ENCODE results near the gene SLC12A7. TPM values are rescaled to one million over a fixed set of nuclear protein-coding genes. Genes with fewer than 3 reads are reported as not detected.
"Not testable (repeated sequence)": the region's sequence is repeated elsewhere in the genome, so short reads cannot be mapped to it uniquely, and the experiment has no call there.

Gene SLC12A7
- total RNA-seq, 5 donors from 2014 or later (not counting 1 experiment from before 2014, with no cell fraction given), result 33.7 to 97.4 (median 41.2) TPM

DNA sequence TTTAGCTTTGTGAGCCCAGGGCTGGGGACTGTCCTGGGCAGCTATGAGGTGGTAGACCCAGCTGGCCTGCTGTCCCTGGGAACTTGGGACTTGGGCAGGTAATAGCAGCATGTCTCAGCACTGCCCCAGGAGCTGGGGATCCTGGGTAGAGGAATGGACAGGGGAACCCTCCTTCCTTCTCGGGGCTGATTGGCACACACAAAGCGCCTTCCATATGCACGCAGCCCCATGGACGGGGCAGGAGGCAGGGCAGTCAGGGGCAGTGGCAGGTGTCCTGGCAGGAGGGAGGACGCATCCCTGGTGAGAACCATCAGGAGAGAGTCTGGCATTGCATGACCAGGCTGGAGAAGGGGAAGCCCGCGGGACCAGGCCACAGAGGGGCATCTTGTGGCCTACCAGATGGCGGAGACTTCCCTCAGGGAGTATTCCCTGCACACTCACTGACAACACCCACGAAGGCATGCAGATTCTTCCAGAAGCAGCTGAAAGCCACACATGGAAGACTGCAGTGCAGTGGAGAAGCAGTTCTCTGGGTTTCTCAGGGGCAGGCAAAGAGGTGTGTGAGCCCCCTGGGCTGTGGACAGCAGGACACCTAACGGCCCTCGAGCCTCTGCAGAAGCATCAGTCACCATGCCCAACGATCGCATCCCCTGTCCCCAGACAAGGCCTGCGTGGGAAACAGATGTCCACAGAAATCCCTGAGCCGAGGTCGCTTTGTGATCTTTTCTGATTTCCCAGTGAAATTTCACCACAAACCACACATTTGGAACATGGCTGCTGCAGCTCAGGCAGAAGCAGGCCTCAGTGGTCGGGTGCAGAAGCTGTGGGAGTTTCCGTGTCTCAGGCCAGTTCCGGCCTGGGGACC lies 110.2 kb downstream of the SLC12A7 start:
- no peak overlapping the region for H3K4me3 Mint-ChIP-seq

DNA sequence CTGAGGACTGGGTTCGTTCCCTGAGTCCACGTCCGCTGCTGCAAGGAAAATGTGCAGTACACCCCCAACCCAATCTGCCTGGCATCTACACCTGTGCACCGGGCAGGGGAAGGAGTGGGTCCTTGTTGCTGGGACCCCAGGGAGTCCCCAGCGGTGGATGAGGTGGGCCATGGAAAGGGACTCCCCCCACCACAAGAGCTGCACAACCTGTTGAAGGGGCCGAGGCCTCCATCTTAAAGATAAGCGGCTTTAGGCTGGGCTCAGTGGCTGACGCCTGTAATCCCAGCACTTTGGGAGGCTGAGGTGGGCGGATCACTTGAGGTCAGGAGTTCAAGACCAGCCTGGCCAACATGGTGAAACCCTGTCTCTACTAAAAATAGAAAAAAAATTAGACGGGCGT lies 111.0 kb downstream of the SLC12A7 start:
- ATAC-seq (replicated peaks in 1 of 4); DNase-seq; H3K36me3 ChIP-seq (ENCODE audit: control insufficient read depth in 2 of 2, extremely low read depth in 1 of 2, insufficient read depth in 1 of 2, low read length in 1 of 2); H3K27ac ChIP-seq (ENCODE audit: low read length); H3K9me3 Mint-ChIP-seq; H3K9me3 ChIP-seq; H3K36me3 Mint-ChIP-seq; H3K4me3 Mint-ChIP-seq; CTCF ChIA-PET; H3K27ac Mint-ChIP-seq; H3K4me3 ChIP-seq (ENCODE audit: control insufficient read depth in 1 of 2, extremely low read depth in 1 of 2, low read length in 1 of 2); POLR2A ChIA-PET: not testable (repeated sequence)
- 80% methylated on average over 1 of the region's 11 CpGs for WGBS (ENCODE audit: insufficient coverage)
- H3K4me1 Mint-ChIP-seq, result peaks cover 18 to 27% (median 25%) of the 10 kb centered on the region in 3 donors
- H3K27me3 ChIP-seq (replicated peaks in 1 of 2; ENCODE audit: control insufficient read depth in 2 of 2, extremely low read depth in 1 of 2, insufficient read depth in 2 of 2, low read length in 1 of 2), result peaks cover 0 to 50% of the 10 kb centered on the region in 2 experiments
- peaks cover 2 to 15% of the 10 kb centered on the region in 2 donors for H3K27me3 Mint-ChIP-seq
- peaks cover 9 to 32% of the 10 kb centered on the region in 2 experiments for H3K4me1 ChIP-seq (ENCODE audit: control insufficient read depth in 1 of 2, extremely low read depth in 1 of 2, insufficient read depth in 2 of 2, low read length in 2 of 2)

More for the DNA sequence above, 110.2 kb downstream of the SLC12A7 start:
- CTCF ChIA-PET, result no interaction called here
- H3K27me3 Mint-ChIP-seq, result peaks cover 4 to 23% of the 10 kb centered on the region in 2 donors
- Histone ChIP-seq H3K4me3 (ENCODE audit: control insufficient read depth in 1 of 2, extremely low read depth in 1 of 2, low read length in 1 of 2) (no peak overlapping the region), H3K9me3 (no peaks in the 10 kb centered on the region), H3K27me3 (replicated peaks in 1 of 2; ENCODE audit: control insufficient read depth in 2 of 2, extremely low read depth in 1 of 2, insufficient read depth in 2 of 2, low read length in 1 of 2) (peaks cover 0 to 58% of the 10 kb centered on the region in 2 experiments), H3K4me1 (ENCODE audit: control insufficient read depth in 1 of 2, extremely low read depth in 1 of 2, insufficient read depth in 2 of 2, low read length in 2 of 2) (peaks cover 9 to 35% of the 10 kb centered on the region in 2 experiments), H3K27ac (ENCODE audit: low read length) (no peak overlapping the region), H3K36me3 (ENCODE audit: control insufficient read depth in 2 of 2, extremely low read depth in 1 of 2, insufficient read depth in 1 of 2, low read length in 1 of 2) (no peaks in the 10 kb centered on the region)
- H3K36me3 Mint-ChIP-seq, result no peaks in the 10 kb centered on the region
- no peak for ATAC-seq (replicated peaks in 1 of 4)
- POLR2A ChIA-PET, result no interaction called here
- H3K4me1 Mint-ChIP-seq, result peaks cover 18 to 26% (median 25%) of the 10 kb centered on the region in 3 donors
- peak in 1 of 35 experiments; percentile 11 for DNase-seq
- WGBS (ENCODE audit: insufficient coverage), result 73% methylated on average over 13 of the region's 19 CpGs
- H3K27ac Mint-ChIP-seq, result no peak overlapping the region
- H3K9me3 Mint-ChIP-seq, result no peaks in the 10 kb centered on the region

Other genes starting within 250 kb of the SLC12A7 start
- 100 to 1,000 TPM in 1 of 5 donors, 10 to 100 TPM in 4; 78.3 to 127 (median 83.0) TPM for gene BRD9, start 219.3 kb downstream of the SLC12A7 start, total RNA-seq
- 1 to 10 TPM in 2 of 5 donors, under 1 TPM in 3; 0.66 to 1.3 (median 0.95) TPM for gene TRIP13, start 219.2 kb downstream of the SLC12A7 start, total RNA-seq
- under 1 TPM in 2 of 5 donors, not detected in 3; 0.18 to 0.23 TPM for gene NKD2, start 103.3 kb downstream of the SLC12A7 start, total RNA-seq
- under 1 TPM in 1 of 5 donors, not detected in 4; 0.06 TPM for gene SLC6A19, start 89.5 kb upstream of the SLC12A7 start, total RNA-seq
- gene SLC6A18, start 113.3 kb upstream of the SLC12A7 start, total RNA-seq, result not detected
- under 1 TPM; 0.09 to 0.70 (median 0.28) TPM for gene TERT, start 183.0 kb upstream of the SLC12A7 start, total RNA-seq
- 10 to 100 TPM; 70.9 to 91.0 (median 82.1) TPM for gene CLPTM1L, start 233.0 kb upstream of the SLC12A7 start, total RNA-seq